ACHN (cell line): ENCODE data around the gene ZBTB16.

Source experiments
- DNase-seq: peaks from one replicate; pipeline ENCODE4 v3.0.0-alpha.2; 2015
- in situ Hi-C: cut with HindIII; loops from 2 replicates; pipeline ENCODE4 v1.10.0; 2017; ENCODE audit warnings: low sequenced_read_pairs, low pct_ligation_motif_present, low pct_unique_long_range_greater_than_20kb

ZBTB16 gene

DNA sequence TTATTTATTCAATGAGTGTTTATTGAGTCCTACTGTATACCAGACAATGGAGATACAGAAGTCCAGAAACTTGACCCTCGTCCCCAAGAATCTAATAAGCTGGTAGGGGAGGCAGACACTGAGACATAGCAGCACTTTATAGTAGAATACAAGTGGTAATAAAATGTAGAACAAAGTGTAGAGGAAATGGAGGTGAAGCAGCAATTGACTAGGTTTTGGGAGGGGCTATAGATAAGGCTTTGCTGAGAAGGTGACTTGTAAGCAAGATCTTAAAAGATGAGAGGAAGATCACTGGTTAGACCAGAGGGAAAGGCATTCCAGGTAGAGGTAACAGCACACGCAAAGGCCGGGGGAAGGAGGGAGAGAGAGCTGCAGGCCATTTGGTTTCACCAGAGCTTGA lies 57.3 kb downstream of the ZBTB16 start:
- in situ Hi-C loops = no loop called here
- no peak for DNase-seq

DNA sequence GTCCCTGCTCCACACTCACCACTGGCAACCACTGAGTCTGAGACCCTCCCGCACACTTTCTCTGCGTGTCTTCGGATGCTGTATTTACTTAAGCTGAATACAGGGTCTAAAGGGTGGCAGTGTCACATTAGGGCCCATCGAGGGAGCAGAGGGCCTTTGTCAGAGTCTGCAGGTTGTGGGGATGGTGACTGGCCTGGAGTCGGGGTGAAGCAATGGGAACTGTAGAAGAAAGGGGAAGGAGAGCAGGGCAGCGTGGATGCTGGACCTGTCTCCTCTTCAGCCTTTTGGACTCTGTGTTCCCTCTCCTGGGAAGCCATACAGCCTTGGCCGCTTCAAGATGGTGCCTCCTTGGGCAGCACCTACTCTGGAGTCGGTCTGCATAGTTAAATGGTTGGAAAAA lies 61.1 kb downstream of the ZBTB16 start:
- in situ Hi-C loops = no loop called here
- no peak for DNase-seq

DNA sequence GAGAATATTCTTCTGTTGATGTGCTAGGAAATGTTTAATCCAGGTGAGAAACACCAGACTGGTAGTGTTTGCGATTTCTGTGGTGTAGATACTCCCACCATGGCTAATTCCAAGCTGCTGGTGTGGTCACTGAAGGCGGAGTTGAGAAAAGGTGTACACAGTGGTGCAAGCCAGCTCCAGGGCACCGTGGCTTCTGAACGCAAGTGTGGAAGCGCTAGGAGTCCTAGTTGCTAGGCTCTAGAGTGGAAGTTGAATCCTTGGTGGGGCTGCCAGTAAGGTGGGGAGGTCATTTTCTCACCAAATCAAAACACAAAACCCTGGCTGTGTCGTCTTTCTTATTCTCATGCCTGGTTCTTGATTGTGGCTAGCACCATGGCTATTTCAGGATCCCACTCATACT lies 61.6 kb downstream of the ZBTB16 start:
- in situ Hi-C loops = no loop called here
- no peak for DNase-seq

DNA sequence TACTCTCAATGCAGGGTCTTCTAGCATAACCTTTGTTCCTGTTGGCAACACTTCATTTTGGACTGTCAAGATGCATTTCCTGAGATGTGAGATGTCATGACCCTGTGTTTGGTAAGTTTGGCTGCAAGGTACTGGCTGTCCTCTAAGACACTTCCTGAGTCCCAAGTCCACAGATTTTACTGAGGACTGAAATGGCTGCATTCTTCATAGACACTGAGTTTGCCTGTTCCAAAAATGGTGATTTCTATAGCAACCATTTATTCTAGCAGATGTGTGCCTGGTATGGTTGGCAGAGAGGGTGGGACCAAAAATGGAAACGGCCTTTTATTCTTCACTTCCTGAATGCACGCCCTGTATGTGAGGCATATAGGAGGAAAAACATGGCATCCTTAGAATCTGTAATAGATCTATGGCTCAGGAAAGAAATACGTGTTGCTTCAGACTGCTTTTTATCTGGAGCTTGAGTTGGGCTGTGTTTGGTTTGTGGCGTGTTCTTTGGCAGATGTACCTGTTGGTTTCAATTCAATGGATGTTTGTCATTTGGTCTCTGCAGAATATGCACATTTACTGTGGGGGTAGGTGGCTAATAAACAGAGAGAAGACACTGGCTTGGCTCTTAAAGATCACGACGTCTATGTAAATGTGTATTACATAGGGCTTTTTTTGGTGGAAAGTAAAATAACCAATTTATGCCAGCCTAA lies 62.4 kb downstream of the ZBTB16 start:
- DNase-seq = no peak

DNA sequence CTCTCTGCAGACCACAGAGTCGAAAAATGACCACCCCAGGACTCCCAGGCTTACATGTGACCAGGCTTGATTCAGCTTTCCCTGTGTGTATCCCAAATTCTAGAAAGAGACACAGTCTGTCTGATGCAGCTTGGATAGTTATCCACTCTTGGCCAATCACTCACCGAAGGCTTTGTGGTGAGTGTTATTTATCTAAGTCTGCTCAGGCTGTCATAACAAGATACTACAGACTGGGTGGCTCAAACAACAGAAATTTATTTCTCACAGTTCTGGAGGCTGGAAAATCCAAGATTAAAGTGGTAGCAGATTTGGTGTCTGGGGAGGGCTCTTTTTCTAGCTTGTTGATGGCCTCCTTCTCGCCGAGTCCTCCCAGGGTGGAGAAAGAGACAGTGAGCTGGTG lies 63.2 kb downstream of the ZBTB16 start:
- in situ Hi-C loops = no loop called here
- DNase-seq = no peak

More for the DNA sequence above, 62.4 kb downstream of the ZBTB16 start:
- in situ Hi-C loops = no loop called here

DNA sequence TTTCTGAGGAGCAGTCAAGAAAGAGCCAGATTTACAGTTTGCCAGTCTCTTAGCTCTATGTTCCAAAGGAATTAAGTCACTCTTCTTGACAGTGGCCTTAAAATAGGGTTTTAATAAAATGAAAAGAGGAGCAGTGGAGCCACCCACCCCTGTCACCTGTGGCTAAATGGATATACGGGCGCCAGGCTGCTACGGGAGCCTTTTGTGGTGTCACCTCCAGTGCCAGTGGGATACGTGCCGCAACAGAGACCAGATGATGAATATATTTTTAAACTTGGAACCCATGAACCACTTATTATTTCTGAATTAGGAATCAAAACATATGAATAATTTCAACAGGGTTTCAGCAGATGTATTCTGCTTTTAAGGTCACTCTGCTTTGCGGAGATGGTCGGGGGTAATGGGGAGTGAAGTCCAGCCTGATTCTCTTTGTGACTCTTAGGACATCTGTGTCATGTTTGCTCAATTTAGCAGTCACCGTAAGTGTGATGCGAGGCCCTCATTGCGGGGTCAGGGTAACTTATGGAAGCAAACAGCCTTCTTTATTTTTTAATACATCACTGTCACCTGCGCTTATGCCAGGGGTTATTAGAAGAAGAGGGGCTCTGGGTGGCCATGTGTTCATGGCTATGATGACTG lies 64.3 kb downstream of the ZBTB16 start:
- in situ Hi-C loops = no loop called here
- no peak for DNase-seq

DNA sequence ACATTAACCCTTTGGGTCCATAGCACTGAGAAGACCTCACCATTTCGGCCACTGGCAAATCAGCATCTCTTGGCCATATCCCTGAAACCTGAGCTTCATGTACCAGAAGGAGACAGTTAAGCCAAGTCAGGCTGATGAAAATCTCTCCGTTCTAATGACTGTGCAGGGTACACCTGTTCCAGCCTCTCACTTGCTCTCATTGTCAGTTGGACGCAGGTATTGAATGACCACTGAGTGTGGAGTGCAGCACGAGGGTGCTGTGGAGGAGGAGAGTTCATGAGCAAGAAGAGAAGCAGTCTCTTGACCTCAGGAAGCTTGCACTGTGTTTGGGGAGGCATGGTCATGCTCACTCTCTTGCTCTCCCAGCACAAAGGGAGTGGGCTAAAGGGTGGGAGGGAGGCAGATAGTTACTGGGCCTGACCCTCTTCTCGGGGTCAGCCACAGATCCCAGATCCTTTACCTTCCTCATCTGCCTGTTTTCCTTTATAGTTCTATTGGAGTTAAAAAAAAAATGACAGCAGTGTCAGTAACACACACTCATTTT lies 65.2 kb downstream of the ZBTB16 start:
- in situ Hi-C loops = no loop called here
- no peak for DNase-seq

DNA sequence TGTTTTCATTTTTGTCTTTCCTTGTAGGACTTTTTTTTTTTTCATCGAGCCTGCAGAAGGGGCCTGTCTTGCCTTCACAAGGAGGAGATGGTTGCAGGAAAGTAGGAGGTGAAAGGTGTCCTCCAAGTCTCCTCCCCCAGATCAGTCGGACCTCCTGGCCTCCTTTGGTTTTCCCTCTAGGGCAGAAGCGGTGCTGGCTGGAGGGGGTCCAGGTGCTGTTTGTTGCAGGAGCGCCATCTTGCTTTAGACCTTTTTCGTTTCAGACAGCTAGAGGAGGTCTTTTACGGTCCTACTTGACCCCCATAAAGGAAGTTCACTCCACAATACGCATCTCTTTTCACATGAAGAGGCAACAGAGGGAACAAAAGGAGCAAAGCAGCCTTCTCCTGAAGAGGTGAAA lies 66.0 kb downstream of the ZBTB16 start:
- in situ Hi-C loops = no loop called here

DNA sequence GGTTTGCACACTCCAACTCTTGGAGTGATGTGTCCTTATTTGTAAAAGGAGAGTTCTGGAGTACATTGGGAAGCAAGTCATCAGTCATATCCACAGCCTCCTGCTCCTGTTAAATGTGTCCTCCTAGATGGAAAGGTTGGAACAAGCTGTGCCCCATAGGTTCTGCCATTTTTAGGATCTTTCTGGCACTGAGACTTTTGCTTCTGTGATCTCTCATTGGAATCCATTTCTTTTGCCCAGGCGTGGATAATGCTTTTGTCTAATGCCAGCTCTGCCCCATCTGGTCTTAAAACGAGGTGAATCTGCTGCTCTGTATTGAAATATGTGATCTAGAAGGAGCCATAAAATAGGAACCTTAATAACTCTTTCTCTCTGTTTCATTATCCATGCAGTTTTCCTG lies 66.4 kb downstream of the ZBTB16 start:
- in situ Hi-C loops = no loop called here
- no peak for DNase-seq

More for the DNA sequence above, 66.0 kb downstream of the ZBTB16 start:
- DNase-seq = no peak

DNA sequence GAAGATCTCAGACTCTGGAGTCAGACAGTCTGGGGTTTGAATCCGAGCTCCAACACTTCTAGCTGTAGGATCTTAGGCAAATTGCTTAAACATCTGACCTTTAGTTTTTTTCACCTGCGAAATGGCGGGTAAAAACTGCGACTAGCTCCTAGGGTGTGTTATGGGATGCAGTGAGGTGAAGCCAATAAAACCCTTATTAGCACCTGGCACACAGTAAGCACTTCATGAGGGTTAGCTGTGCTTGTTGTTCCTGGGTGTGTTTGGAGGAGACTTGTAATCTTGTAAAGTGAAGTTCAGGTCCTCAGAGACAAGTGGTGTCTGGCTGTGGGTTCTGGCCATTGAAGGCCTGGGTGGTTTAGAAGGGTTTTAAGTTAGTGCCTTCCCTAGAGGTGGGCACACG lies 68.9 kb downstream of the ZBTB16 start:
- no peak for DNase-seq
- in situ Hi-C loops = no loop called here

DNA sequence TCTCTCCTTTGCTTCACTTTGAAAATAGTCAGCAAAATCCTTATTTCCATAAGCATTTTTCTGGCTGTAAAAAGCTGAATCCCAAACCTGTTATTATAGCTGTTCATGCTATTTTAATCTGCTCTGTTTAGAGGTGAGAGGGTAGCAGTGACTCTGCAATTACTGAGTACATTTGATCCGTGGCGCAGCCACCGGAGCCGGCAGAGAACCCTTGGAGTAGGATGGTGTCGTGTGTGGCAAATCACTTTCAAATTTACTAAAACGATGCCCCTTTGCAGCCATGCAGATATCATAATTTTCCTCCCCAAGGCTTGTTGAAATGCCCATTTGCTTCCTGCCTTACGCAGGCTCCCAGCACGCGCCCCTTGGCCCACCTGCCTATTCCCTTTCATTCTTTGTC lies 69.6 kb downstream of the ZBTB16 start:
- no peak for DNase-seq
- in situ Hi-C loops = no loop called here

DNA sequence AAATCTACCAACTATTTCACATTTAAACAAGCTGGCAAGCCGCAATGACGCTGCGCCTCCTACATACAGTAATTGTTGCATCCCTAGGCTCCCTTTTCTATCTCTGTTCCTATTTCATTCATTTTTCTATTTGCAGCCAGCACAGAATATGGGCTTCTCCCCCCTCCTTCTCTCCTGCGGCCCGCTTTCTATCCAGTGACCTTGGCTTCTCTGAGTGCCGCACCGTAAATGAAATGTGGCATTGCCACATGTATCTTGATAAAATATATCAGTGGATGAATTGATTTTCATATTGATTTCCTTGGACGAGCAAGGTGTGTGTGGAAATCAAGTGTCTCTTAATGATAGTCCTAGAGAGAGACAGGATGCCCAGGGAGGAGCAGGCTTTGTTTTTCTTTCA lies 70.2 kb downstream of the ZBTB16 start:
- DNase-seq = no peak
- in situ Hi-C loops = no loop called here

DNA sequence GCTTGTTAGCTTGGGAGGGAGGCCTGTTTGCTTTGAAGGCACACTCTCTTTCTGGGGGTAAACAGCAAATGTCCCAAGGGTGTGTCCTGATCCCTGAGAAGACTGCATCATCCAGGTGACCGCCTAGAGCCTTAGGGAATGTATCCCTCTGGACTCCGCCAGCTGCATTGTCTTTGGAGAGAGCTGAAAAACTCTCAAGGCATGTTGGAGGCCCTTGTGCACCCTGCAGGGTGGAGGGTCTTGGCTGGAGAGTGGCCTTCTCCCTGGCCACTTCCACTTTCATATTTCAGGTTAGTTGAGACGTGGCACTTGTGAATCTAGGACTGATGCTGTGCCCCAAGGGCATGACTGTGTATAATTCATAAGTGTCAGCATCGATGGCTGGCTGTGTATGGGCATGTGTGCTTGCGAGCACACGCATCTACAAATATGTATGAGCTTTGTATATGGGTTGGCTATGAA lies 70.6 kb downstream of the ZBTB16 start:
- in situ Hi-C loops = no loop called here
- DNase-seq = no peak

DNA sequence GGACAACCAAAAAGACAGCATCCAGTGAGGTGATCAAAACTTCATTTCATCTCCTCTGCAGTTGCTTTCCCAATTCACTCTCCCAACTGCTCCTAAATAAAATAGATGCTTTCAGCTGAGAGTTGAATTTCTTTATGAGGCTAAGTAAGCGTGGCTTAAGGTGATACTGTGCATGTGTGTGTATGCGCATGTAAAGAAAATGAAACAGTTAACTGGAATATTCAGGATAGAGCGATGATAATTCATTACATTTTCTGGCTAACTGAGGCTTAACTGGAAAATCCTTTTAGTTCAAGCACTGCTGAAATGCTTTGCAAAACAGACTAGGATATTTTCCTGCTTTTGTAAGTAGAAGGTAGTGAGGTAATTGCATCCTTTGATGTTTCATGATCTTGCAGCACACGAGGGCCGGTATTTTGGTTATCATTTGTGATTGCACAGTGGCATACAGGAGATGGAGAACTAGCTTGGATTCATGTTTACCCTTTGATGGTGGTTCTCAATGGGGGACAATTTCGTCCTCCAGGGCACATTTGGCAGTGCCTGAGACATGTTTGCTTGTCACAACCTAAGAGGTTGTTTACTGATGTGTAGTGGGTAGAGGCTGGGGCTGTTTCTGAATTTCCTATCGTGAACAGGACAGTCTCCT lies 71.2 kb downstream of the ZBTB16 start:
- DNase-seq = no peak
- in situ Hi-C loops = no loop called here

DNA sequence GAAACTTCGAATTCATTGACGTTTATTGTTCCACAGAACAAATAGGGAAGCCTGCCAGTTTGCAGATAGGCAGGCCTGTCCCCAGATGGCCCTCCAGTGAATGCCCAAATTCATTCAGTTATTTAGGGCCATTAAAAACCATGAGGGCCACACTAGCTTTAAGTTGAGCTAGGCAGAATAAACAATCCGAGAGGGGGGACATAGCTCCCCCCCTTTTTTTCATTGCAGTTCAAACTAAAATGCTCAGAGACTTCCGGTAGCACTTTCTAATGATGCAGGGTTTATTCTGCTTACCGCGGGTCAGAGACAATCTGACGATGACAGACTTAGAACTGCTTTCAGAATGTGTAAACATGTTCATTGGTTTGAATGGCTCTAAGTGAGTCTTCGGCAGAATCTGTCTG lies 72.0 kb downstream of the ZBTB16 start:
- DNase-seq = no peak
- in situ Hi-C loops = no loop called here

DNA sequence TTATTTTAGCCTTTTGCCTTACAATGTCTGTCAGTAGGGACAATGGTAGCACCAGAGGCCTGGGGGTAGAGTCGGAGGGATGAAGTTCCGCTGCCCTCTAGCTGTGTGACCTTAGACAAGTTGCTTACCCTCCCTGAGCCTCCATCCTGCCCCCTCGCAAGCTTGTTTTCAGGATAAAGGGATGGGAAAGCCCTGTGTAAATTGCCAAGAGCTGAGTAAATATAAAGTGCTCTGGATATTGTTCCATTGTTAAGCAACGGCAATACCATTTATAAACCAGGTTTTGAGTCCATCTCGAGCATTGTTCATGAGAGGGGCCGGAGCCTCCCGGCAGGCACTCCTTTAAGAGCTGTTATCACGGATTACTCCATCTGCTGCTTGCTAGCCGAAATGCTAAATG lies 72.9 kb downstream of the ZBTB16 start:
- in situ Hi-C loops = no loop called here
- no peak for DNase-seq

DNA sequence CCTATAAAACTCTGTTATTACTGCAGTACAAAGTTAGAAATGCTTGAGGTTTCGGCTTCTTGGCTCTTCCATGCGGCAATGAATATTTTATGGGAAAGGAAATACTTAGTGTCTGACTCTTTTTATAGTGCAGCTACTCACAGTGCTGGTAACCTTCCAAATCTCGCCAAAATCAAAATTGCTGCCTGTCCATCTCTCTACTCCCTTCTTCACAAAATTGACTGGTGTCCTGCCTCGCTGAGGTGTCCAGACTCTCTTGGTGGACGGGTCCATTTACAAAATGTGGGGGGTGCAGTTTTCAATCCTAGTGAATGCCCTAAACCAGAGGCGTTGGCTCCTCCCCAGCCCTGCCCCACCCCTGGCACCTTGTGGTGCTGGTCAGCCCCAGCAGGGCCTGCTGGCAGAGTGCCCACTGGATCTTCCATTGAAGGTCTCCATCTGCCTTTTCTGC lies 73.5 kb downstream of the ZBTB16 start:
- in situ Hi-C loops = no loop called here
- no peak for DNase-seq

DNA sequence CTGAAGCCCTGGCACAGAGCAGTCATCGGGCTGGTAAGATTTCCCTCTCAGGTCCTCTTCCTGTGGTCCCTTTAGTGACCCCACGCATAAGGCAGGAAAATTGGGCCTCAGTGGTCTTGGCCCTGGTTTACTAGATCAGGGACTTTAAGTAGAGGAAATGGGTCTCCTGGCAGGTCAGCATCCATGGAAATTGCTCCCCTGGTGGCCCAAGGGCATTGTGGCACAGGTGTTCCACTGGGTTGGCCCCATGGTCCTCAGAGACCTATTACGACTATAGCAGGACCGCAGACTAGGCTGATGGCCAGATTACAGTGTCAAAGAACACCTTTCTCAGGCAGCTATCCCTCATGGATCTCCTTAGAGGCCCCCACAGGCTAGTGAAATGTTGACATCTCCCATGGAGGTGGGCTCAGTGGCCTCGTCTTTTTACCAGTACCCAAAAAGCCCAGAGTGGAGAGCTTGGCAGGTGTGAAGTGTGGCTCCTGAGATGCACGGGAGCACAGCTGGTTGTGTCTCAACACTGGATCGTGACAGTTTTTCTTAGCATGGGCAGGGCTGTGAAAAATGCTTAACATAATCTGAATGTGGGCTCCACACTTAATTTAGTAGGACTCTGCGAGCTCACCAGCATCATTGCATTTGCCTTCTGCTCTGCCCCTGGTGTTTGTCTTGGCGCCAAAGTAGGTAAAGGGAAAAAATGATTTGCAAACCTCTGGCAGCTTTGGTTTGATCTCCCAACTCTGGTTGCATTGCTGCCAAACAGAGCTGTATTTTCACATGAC lies 74.2 kb downstream of the ZBTB16 start:
- DNase-seq = no peak
- in situ Hi-C loops = no loop called here

DNA sequence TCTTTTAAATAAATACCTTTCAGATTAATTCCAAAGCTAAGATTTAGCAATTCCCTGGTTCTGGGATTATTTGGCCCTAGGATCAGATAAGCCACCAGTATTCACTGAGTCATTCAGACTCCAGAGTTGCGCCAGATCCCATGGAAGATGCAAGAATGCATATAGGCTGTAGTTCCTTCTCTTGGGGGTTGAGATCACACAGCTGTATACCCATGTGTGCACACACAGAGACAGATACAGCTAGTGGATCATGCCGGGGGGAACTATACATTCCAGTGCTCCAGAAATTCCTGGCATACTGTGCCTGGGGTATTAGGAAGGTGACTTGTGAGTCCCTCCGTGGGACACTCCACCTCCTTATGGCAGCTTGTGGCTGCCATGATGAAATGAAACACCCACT lies 75.4 kb downstream of the ZBTB16 start:
- DNase-seq = no peak
- in situ Hi-C loops = no loop called here
